ENCODE data around the gene PPP1R36. TPM values are rescaled to one million over a fixed set of nuclear protein-coding genes. Genes with fewer than 3 reads are reported as not detected.
"Not testable (repeated sequence)": the region's sequence is repeated elsewhere in the genome, so short reads cannot be mapped to it uniquely, and the experiment has no call there.

The PPP1R36 gene
- total and polyA plus RNA-seq, 4 donors: 0.49 to 1.6 (median 1.4) TPM

DNA sequence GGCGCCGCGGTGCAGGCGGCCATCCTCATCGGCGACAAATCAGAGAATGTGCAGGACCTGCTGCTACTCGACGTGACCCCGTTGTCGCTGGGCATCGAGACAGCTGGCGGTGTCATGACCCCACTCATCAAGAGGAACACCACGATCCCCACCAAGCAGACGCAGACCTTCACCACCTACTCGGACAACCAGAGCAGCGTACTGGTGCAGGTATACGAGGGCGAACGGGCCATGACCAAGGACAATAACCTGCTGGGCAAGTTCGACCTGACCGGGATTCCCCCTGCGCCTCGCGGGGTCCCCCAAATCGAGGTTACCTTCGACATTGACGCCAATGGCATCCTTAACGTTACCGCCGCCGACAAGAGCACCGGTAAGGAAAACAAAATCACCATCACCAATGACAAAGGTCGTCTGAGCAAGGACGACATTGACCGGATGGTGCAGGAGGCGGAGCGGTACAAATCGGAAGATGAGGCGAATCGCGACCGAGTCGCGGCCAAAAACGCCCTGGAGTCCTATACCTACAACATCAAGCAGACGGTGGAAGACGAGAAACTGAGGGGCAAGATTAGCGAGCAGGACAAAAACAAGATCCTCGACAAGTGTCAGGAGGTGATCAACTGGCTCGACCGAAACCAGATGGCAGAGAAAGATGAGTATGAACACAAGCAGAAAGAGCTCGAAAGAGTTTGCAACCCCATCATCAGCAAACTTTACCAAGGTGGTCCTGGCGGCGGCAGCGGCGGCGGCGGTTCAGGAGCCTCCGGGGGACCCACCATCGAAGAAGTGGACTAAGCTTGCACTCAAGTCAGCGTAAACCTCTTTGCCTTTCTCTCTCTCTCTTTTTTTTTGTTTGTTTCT is 7.6 kb upstream of the PPP1R36 start:
- no peak overlapping the region for H3K27ac ChIP-seq (ENCODE audit: low read depth, low read length)
- no peaks in the 10 kb centered on the region for H3K36me3 ChIP-seq (ENCODE audit: control insufficient read depth, insufficient read depth, low read length)
- DNase-seq (ENCODE audit: low read depth in 4 of 6, low spot score in 6 of 6): peak in 1 of 6 donors; percentile 21
- whole genome bisulfite sequencing (ENCODE audit: insufficient coverage): 3% methylated on average over 56 of the region's 61 CpGs
- H3K4me3 ChIP-seq (ENCODE audit: low read depth, low read length): peak overlapping the region; percentile 75
- H3K27me3 ChIP-seq (ENCODE audit: control insufficient read depth, insufficient read depth, low read length): peaks cover 25% of the 10 kb centered on the region
- peaks cover 30% of the 10 kb centered on the region for H3K4me1 ChIP-seq (ENCODE audit: control insufficient read depth, insufficient read depth, low read length)
- no peaks in the 10 kb centered on the region for H3K9me3 ChIP-seq (ENCODE audit: control insufficient read depth, insufficient read depth, low read length)

DNA sequence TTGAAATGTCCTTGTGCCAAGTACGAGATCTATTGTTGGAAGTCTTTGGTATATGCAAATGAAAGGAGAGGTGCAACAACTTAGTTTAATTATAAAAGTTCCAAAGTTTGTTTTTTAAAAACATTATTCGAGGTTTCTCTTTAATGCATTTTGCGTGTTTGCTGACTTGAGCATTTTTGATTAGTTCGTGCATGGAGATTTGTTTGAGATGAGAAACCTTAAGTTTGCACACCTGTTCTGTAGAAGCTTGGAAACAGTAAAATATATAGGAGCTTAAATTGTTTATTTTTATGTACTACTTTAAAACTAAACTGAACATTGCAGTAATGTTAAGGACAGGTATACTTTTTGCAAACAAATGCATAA is 6.9 kb upstream of the PPP1R36 start:
- Histone ChIP-seq H3K27me3 (ENCODE audit: control insufficient read depth, insufficient read depth, low read length) (peaks cover 25% of the 10 kb centered on the region), H3K9me3 (ENCODE audit: control insufficient read depth, insufficient read depth, low read length) (no peaks in the 10 kb centered on the region), H3K36me3 (ENCODE audit: control insufficient read depth, insufficient read depth, low read length) (no peaks in the 10 kb centered on the region), H3K4me1 (ENCODE audit: control insufficient read depth, insufficient read depth, low read length) (peaks cover 30% of the 10 kb centered on the region), H3K4me3 (ENCODE audit: low read depth, low read length) (peak overlapping the region; percentile 75), H3K27ac (ENCODE audit: low read depth, low read length) (no peak overlapping the region)
- no CpG with 5 or more reads among the region's 4 CpGs for whole genome bisulfite sequencing (ENCODE audit: insufficient coverage)
- no peak for DNase-seq (ENCODE audit: low read depth in 4 of 6, low spot score in 6 of 6)

DNA sequence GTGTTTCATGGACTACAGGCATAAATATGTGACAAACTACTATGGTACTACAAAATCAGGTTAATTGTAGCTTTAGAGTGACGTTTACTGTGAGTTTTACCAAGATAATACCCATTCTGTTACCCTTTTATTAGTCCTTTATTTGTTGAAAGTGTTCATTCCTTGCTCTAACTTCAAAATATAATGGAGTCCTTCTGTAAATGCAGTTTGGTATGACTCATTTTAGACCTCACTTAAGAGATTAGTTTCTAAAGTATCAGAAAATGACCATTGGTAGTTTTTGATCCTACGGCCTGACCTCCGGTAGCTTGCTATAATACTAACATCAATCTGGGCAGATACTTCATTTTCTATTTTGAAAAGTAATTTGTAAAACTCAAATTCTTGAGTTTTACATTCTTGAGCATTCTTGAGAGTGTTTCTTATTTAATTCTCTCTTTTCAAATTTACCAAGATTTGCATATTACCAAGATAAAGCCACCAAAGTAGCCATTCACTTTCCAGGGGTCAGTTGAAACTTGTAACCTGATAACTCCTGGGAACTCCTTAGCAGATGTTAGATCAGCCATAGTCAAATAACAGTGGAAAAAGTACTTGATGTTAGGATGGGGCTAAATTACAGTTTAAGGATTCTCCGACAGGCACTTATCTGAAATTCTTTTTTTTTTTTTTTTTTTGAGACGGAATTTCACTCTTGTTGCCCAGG is 5.0 kb upstream of the PPP1R36 start:
- Histone ChIP-seq H3K27me3 (ENCODE audit: control insufficient read depth, insufficient read depth, low read length) (peaks cover 29% of the 10 kb centered on the region), H3K27ac (ENCODE audit: low read depth, low read length) (no peak overlapping the region), H3K4me1 (ENCODE audit: control insufficient read depth, insufficient read depth, low read length) (peaks cover 24% of the 10 kb centered on the region), H3K4me3 (ENCODE audit: low read depth, low read length) (no peak overlapping the region), H3K9me3 (ENCODE audit: control insufficient read depth, insufficient read depth, low read length) (no peaks in the 10 kb centered on the region), H3K36me3 (ENCODE audit: control insufficient read depth, insufficient read depth, low read length) (no peaks in the 10 kb centered on the region)
- WGBS (ENCODE audit: insufficient coverage): no CpG with 5 or more reads among the region's 5 CpGs
- DNase-seq (ENCODE audit: low read depth in 4 of 6, low spot score in 6 of 6): no peak

DNA sequence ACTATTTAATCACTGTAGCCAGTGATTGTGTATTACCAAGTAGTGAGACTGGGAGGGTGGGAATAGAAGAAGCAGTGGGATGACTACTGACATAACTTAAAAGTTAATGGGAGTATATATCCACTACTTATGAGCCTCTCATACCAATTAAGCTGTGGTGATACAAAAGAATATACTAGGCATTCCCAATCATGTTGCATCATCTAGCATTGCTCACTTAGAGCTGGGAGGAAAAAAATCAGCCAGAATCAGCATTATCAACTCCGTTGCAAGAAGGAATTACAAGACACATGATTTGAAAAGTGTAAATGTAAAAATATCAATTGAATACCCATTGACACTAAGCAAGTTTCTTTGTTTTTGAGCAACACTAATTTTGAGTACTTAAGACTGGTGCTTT is 745 bp upstream of the PPP1R36 start:
- WGBS (ENCODE audit: insufficient coverage): no CpG with 5 or more reads among the region's 1 CpG

DNA sequence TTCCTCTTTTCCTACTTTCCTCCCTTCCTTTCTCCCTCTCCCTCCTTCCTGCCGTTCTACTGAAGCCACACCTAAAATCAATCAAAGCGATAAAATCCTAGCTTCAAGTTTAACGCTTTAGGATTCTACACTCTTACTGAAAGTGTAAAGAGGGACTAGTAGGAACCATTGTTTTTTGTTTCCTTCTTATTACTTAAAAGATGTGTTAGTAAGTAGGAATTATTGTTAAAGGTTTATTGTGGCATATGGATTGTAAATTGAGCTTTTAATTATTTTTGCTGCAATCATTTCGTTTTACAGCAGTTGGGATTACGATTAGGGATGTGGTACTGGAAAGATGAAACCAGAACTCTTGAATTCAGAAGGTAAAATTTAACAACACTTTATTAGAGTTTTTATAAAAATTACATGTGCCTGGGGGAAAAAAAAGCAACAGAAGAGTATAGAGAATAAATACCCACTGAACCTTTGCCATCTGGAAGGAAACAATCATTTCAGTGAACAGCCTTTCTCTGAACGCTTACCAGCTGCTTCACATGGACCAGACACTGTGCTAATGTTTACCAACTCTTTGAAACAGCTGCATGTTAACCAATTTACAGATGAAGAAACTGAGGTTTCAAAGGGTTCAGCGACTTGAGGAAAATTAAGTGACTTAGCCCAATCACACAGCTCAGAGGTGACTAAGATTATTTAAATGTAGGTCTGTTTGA is 1.0 kb downstream of the PPP1R36 start:
- no peaks in the 10 kb centered on the region for H3K9me3 ChIP-seq (ENCODE audit: control insufficient read depth, insufficient read depth, low read length)
- no peak overlapping the region for H3K27ac ChIP-seq (ENCODE audit: low read depth, low read length)
- no peak overlapping the region for H3K4me3 ChIP-seq (ENCODE audit: low read depth, low read length)
- H3K36me3 ChIP-seq (ENCODE audit: control insufficient read depth, insufficient read depth, low read length): no peaks in the 10 kb centered on the region
- peaks cover 25% of the 10 kb centered on the region for H3K27me3 ChIP-seq (ENCODE audit: control insufficient read depth, insufficient read depth, low read length)
- no CpG with 5 or more reads among the region's 7 CpGs for WGBS (ENCODE audit: insufficient coverage)
- H3K4me1 ChIP-seq (ENCODE audit: control insufficient read depth, insufficient read depth, low read length): peaks cover 7% of the 10 kb centered on the region
- peak in 1 of 6 donors; percentile 58 for DNase-seq (ENCODE audit: low read depth in 4 of 6, low spot score in 6 of 6)

More for the DNA sequence above, 745 bp upstream of the PPP1R36 start:
- peaks cover 25% of the 10 kb centered on the region for H3K27me3 ChIP-seq (ENCODE audit: control insufficient read depth, insufficient read depth, low read length)
- no peak for DNase-seq (ENCODE audit: low read depth in 4 of 6, low spot score in 6 of 6)
- H3K4me1 ChIP-seq (ENCODE audit: control insufficient read depth, insufficient read depth, low read length): peaks cover 7% of the 10 kb centered on the region
- H3K27ac ChIP-seq (ENCODE audit: low read depth, low read length): no peak overlapping the region
- no peaks in the 10 kb centered on the region for H3K36me3 ChIP-seq (ENCODE audit: control insufficient read depth, insufficient read depth, low read length)
- no peak overlapping the region for H3K4me3 ChIP-seq (ENCODE audit: low read depth, low read length)
- no peaks in the 10 kb centered on the region for H3K9me3 ChIP-seq (ENCODE audit: control insufficient read depth, insufficient read depth, low read length)

DNA sequence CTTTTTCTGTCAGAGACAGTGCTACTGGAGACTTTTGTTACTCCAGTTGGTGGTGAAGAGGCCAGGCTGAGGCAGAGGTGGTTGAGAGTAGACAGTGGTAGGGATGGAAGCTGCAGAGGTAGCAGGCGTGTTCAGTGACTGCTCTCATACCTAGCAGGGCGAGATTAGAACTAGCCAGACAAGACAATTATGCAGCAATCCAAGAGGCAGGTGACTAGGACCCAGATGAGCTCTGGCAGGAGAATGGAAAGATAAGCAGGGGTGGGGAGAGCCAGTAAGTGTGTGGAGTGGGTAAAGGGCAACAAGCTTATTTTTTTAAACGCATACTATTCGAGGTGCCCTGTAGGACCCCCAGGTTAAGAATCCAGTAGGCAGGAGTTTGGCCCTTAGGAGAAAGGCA is 4.8 kb downstream of the PPP1R36 start:
- Histone ChIP-seq H3K4me1 (ENCODE audit: control insufficient read depth, insufficient read depth, low read length) (peaks cover 7% of the 10 kb centered on the region), H3K4me3 (ENCODE audit: low read depth, low read length) (no peak overlapping the region), H3K27ac (ENCODE audit: low read depth, low read length) (no peak overlapping the region), H3K27me3 (ENCODE audit: control insufficient read depth, insufficient read depth, low read length) (peaks cover 17% of the 10 kb centered on the region), H3K36me3 (ENCODE audit: control insufficient read depth, insufficient read depth, low read length) (no peaks in the 10 kb centered on the region), H3K9me3 (ENCODE audit: control insufficient read depth, insufficient read depth, low read length) (no peaks in the 10 kb centered on the region)
- WGBS (ENCODE audit: insufficient coverage): 88% methylated on average over 4 of the region's 4 CpGs
- no peak for DNase-seq (ENCODE audit: low read depth in 4 of 6, low spot score in 6 of 6)

DNA sequence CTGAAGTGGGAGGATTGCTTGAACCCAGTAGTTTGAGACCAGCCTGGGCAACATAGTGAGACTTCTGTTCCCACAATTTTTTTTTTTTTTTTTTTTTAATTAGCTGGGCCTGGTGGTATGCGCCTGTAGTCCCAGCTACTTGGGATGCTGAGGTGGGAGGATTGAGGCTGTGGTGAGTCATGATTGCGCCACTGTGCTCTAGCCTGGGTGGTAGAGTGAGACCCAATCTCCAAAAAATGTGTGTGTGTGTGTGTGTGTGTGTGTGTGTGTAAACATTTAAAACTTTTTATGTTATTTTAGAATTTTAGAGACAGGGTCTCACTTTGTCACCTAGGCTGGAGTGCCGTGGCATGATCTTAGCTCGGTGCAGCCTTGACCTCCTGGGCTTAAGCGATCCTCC is 6.8 kb downstream of the PPP1R36 start:
- no peaks in the 10 kb centered on the region for H3K9me3 ChIP-seq (ENCODE audit: control insufficient read depth, insufficient read depth, low read length)
- no peaks in the 10 kb centered on the region for H3K4me1 ChIP-seq (ENCODE audit: control insufficient read depth, insufficient read depth, low read length)
- H3K36me3 ChIP-seq (ENCODE audit: control insufficient read depth, insufficient read depth, low read length): no peaks in the 10 kb centered on the region
- WGBS (ENCODE audit: insufficient coverage): 93% methylated on average over 2 of the region's 5 CpGs
- no peak overlapping the region for H3K27ac ChIP-seq (ENCODE audit: low read depth, low read length)
- peaks cover 2% of the 10 kb centered on the region for H3K27me3 ChIP-seq (ENCODE audit: control insufficient read depth, insufficient read depth, low read length)
- no peak overlapping the region for H3K4me3 ChIP-seq (ENCODE audit: low read depth, low read length)
- no peak for DNase-seq (ENCODE audit: low read depth in 4 of 6, low spot score in 6 of 6)

DNA sequence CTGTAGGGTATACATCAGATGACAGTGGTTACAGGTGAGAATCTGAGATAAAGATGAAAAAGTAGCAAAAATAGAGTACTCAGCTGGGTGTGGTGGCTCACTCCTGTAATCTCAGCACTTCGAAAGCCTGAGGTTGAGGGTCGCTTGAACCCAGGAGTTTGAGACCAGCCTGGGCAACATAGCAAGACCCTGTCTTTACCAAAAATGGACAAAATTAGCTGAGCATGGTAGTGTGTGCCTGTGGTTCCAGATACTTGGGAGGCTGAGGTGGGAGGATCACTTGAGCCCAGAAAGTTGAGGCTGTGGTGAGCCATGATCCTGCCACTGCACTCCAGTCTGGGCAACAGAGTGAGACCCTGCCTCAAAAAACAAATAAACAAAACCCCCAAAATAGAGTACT is 8.5 kb downstream of the PPP1R36 start:
- not testable (repeated sequence) for DNase-seq (ENCODE audit: low read depth in 4 of 6, low spot score in 6 of 6); H3K36me3 ChIP-seq (ENCODE audit: control insufficient read depth, insufficient read depth, low read length); H3K27me3 ChIP-seq (ENCODE audit: control insufficient read depth, insufficient read depth, low read length); H3K4me1 ChIP-seq (ENCODE audit: control insufficient read depth, insufficient read depth, low read length); H3K27ac ChIP-seq (ENCODE audit: low read depth, low read length); H3K4me3 ChIP-seq (ENCODE audit: low read depth, low read length); H3K9me3 ChIP-seq (ENCODE audit: control insufficient read depth, insufficient read depth, low read length)
- 100% methylated on average over 2 of the region's 2 CpGs for WGBS (ENCODE audit: insufficient coverage)

DNA sequence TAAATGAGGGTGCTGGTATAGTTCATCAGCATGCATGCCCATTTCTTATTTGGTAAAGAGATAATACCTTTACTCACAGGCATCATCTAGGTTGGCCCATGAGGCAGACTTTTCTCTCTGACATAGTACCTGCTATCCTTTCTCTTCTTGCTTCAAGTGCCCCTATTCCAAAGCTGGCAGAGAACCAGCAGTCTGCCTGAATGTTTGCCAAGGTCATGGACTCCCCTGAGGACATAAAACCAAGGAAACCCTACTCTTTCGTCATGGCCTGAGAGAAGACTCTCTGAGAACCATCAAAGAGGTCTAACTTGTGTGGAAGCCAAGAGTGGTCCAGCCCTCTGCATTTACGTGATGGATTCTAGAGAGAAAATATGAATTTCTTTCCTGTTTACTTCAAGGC is 11.9 kb downstream of the PPP1R36 start:
- Histone ChIP-seq H3K9me3 (ENCODE audit: control insufficient read depth, insufficient read depth, low read length) (no peaks in the 10 kb centered on the region), H3K27ac (ENCODE audit: low read depth, low read length) (no peak overlapping the region), H3K27me3 (ENCODE audit: control insufficient read depth, insufficient read depth, low read length) (no peaks in the 10 kb centered on the region), H3K4me1 (ENCODE audit: control insufficient read depth, insufficient read depth, low read length) (peaks cover 6% of the 10 kb centered on the region), H3K4me3 (ENCODE audit: low read depth, low read length) (no peak overlapping the region), H3K36me3 (ENCODE audit: control insufficient read depth, insufficient read depth, low read length) (no peaks in the 10 kb centered on the region)
- 58% methylated on average over 2 of the region's 2 CpGs for WGBS (ENCODE audit: insufficient coverage)
- DNase-seq (ENCODE audit: low read depth in 4 of 6, low spot score in 6 of 6): no peak

Measured in spinal cord (tissue), 10 donors.